ENCODE data around the gene MEX3B.

The MEX3B gene

GRCh38 chr15:82045892-82046665 lies at the start of gene MEX3B:
MEX3B (minus strand) TSS chr15:82046018; CDS start chr15:82045705, 313 bp downstream.
- DNase-seq, result peak; percentile 96

GRCh38 chr15:82093774-82094211 lies 48.0 kb upstream of the MEX3B start:
- peak; percentile 13 for DNase-seq

GRCh38 chr15:82093325-82093724 lies 47.5 kb upstream of the MEX3B start:
- DNase-seq, result no peak

DNA sequence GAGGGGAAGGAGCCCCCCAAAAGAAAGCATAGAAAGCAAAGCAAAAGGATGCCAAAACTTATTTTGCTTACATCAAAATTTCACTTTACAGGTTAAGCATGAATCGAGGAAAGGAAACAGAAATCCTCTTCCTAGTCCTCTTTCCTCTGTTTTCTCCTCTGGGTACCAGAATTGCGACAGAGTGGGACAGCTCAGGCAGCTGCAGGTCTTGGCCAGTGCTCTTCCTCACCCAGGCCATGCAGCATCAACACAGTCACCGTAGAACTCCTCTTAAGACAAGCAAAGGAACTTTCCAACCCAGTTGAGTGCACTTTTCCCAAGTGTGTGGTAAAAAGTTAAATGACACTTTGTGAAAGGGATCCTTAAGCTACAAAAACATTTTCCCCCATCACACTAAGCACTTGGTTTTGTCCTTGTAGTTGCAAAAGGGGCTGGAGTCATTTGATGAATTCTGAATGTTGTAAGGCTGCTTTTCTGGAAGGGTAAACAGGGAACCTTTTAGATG lies 45.9 kb upstream of the MEX3B start:
- no peak for DNase-seq

- no peak for DNase-seq
These were observed 40.6 kb upstream of the MEX3B start for GRCh38 chr15:82086243-82086995.

GRCh38 chr15:82081914-82082762 lies 36.3 kb upstream of the MEX3B start:
- DNase-seq, result peak; percentile 37

GRCh38 chr15:82080774-82081173 lies 35.0 kb upstream of the MEX3B start:
- DNase-seq, result no peak

- no peak for DNase-seq
These were observed 33.9 kb upstream of the MEX3B start for GRCh38 chr15:82079736-82080135.

GRCh38 chr15:82074610-82075009 lies 28.8 kb upstream of the MEX3B start:
- DNase-seq, result no peak

GRCh38 chr15:82072926-82073537 lies 27.2 kb upstream of the MEX3B start:
- DNase-seq, result no peak

GRCh38 chr15:82066455-82066854 lies 20.6 kb upstream of the MEX3B start:
- no peak for DNase-seq

DNA sequence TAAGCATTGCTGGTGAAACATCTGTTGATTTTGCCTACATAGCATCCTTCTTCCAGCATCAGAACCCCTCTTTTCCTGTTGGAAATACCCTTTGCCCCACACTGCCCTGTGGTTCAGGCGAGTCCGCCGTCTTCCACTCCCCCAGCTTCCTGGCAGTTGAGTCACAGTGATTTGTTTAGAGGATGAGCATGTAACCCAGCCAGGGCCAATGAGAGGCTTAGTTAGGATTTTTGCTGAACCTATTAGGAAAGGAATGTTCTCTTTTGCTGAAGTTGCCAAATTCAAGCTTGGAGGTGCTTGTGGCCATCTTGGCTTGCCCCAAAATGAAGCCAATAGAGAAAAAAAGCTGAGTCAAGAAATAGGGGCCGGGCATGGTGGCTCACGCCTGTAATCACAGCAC lies 19.0 kb upstream of the MEX3B start:
- no peak for DNase-seq

- peak; percentile 61 for DNase-seq
These were observed 16.9 kb upstream of the MEX3B start for GRCh38 chr15:82062479-82063454.

- no peak for DNase-seq
These were observed 15.0 kb upstream of the MEX3B start for GRCh38 chr15:82060817-82061216.

- DNase-seq, result no peak
These were observed 12.8 kb upstream of the MEX3B start for GRCh38 chr15:82058517-82059204.

GRCh38 chr15:82058026-82058425 lies 12.2 kb upstream of the MEX3B start:
- DNase-seq, result no peak

GRCh38 chr15:82056958-82057823 lies 11.4 kb upstream of the MEX3B start:
- DNase-seq, result no peak

GRCh38 chr15:82052751-82053150 lies 6.9 kb upstream of the MEX3B start:
- no peak for DNase-seq

DNA sequence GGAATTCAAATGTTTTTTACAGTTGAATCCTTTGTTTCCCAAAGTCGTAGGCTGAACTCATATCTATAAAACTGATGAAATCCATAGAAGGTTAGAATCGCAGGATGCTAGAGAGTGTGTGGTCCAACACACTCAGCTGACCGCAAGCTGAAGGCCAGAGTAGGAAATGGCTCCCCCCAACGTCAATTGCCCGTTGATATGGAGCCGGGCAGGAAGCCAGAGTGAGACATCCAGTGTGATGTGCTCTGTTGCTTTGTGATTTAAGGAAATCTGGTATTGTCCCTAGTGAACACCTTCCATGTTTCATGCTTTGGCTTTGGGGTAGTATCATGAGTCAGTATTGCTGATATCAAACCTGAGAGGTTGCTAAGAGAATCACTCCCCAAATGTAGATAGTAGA lies 5.8 kb upstream of the MEX3B start:
- DNase-seq, result no peak

- no peak for DNase-seq
These were observed 3.0 kb upstream of the MEX3B start for GRCh38 chr15:82048811-82049210.

Measured in DMS53 (cell line).